SK-N-MC (cell line): Measurements from ENCODE around the gene GRPEL1.

Experiments
- DNase-seq: peaks from one replicate; pipeline ENCODE4 v3.0.0-alpha.2; 2011; ENCODE audit warnings: low read depth, low spot score
- H3K27ac ChIP-seq: fragments of 200-600 bp; sonication (generic); 2 replicates; pipeline ENCODE4 v1.5.1; 2016; ENCODE audit warnings: mixed run types
- H3K36me3 ChIP-seq: fragments of 200-600 bp; sonication (generic); 2 replicates; pipeline ENCODE4 v1.6.1; 2017; ENCODE audit warnings: antibody characterized with exemption, low read length, mixed read lengths; ENCODE audit not compliant: insufficient read depth
- H3K4me3 ChIP-seq: fragments of 200-600 bp; sonication (generic); 2 replicates; pipeline ENCODE4 v1.5.1; 2016
- H3K9ac ChIP-seq: fragments of 200-600 bp; sonication (generic); 2 replicates; pipeline ENCODE4 v1.8.0; 2017; ENCODE audit warnings: mixed run types, mixed read lengths; ENCODE audit not compliant: insufficient read length
- H3K9me3 ChIP-seq: fragments of 200-600 bp; sonication (generic); 2 replicates; pipeline ENCODE4 v1.6.1; 2017; ENCODE audit warnings: low read depth, mild to moderate bottlenecking, antibody characterized with exemption, low read length, moderate library complexity, mixed read lengths
- EZH2 ChIP-seq: fragments of 200-600 bp; sonication (generic); IDR thresholded peaks from one replicate; pipeline ENCODE4 v1.6.1; 2017; ENCODE audit warnings: antibody characterized with exemption
- FOXP2 ChIP-seq: optimal IDR thresholded peaks from 2 replicates; pipeline ENCODE3; 2011; ENCODE audit warnings: mild to moderate bottlenecking, moderate library complexity; ENCODE audit not compliant: insufficient read depth; ENCODE audit errors: extremely low read length, control extremely low read depth
- POLR2AphosphoS5 ChIP-seq: IDR thresholded peaks from 2 replicates; pipeline ENCODE4 v1.6.1; 2012; ENCODE audit warnings: mild to moderate bottlenecking, low read depth, low read length, borderline replicate concordance

GRPEL1 gene

DNA sequence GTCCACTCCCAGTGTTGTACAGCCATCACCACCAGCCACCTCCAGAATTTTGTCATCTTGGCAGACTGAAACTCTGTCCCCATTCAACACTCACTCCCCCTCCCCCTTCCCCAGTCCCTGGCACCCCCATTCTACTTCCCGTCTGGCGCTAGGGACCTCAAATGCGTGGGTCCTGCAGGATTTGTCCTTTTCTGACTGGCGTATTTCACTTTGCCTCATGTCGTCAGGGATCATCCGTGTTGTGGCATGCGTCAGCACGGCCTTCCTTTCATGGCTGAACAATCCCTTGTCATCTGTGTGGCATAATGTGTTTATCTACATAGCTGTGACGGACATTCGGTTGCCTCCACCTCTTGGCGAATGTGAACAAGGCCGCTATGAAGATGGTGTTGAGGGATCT lies 19.2 kb downstream of the GRPEL1 start:
- H3K4me3 ChIP-seq = no peak overlapping the region
- no peak for DNase-seq
- no peaks in the 10 kb centered on the region for H3K36me3 ChIP-seq
- no peak overlapping the region for H3K9ac ChIP-seq
- TF ChIP-seq EZH2 = no peak
- no peak for TF ChIP-seq FOXP2
- no peak for TF ChIP-seq POLR2AphosphoS5
- no peak overlapping the region for H3K27ac ChIP-seq
- no peaks in the 10 kb centered on the region for H3K9me3 ChIP-seq

DNA sequence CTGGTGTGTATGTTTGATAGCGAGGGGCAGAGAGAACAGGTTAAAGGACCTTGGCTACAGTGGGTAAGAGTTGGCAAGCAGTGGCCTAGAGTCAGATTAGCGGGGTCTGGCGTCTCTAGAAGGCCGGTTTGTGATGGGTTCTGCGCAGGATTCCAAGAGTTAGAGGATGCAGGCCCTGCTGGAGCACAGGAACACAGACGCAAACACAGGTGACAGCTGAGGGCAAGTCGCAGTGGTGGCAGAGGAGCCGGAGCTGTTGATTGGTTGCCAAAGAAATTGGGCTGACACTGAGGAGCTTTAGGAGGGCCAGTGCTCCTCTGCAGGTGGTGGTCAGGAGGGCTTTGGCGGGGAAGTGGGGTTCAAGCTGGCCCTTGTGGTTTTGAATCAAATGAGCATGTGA lies 20.9 kb downstream of the GRPEL1 start:
- H3K27ac ChIP-seq = no peak overlapping the region
- H3K9me3 ChIP-seq = no peaks in the 10 kb centered on the region
- H3K4me3 ChIP-seq = no peak overlapping the region
- no peak for DNase-seq
- TF ChIP-seq FOXP2 (no peak), EZH2 (no peak), POLR2AphosphoS5 (no peak)
- H3K9ac ChIP-seq = no peak overlapping the region
- no peaks in the 10 kb centered on the region for H3K36me3 ChIP-seq

DNA sequence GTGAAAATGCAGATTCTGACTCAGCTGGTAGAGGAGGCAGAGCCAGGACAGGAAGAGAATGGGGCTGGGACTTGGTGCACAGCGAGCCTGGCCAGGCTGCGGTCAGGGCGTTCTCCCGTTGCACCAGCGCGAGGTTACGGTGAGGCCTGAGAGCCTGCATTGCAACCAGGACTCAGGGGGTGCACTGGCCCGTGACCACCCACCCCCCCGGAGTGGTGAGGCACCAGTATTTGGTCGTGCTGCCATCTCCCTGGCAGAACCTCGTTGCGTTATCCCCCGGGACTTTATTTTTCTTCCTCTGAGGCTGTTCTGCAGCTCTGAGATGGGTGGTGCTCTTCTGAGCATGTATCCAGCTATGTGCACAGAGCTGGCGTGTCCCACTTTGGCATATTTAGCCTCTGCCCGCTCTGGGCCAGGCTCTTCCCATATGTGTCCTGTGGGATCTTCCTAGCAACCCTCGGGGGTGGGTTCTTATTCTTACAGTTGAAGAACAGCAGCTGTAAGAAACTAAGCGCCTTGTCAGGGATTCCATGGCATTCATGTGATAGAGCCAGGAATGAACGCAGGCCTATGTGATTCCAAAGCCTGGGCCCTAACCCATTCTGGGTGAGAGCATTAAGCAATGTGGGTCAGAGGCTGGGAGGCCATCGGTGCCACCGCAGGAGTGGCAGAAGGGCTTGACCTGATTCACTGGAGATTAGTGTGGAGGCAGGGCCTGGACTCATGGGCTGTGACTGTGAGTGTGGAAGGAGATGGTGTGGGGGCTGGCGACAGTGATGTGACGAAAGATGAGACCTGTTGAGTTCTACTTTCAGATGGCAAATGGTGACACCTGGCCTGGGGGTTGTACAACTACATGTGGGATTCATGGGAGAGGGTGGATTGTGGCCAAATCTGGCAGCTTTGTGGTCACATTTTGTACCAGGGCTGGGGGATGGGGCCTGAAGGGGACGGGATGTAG lies 21.6 kb downstream of the GRPEL1 start:
- TF ChIP-seq FOXP2 (no peak), EZH2 (no peak), POLR2AphosphoS5 (no peak)

DNA sequence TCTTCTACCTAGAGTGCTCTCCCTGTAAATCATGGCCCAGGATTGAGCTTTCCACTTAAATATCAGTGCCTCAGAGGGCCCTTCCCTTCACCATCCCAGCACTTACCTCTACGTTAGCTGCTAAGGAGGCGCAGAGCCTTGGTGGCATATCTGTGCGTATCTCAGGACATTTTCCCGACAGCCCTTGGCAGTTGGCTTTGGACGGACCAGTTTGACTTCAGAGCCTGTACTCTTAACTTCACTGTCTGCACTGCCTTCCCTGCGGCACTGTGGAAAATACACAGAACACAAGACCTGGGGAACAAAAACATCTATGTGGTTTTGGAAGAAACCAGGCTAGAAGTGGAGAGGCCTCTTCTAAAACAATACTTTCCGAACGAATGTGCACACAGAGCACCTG lies 22.3 kb downstream of the GRPEL1 start:
- Histone ChIP-seq H3K36me3 (no peaks in the 10 kb centered on the region), H3K4me3 (no peak overlapping the region), H3K9me3 (no peaks in the 10 kb centered on the region), H3K27ac (no peak overlapping the region), H3K9ac (no peak overlapping the region)
- DNase-seq = no peak
- TF ChIP-seq EZH2 = no peak
- TF ChIP-seq FOXP2 = no peak
- no peak for TF ChIP-seq POLR2AphosphoS5

More for the DNA sequence above, 21.6 kb downstream of the GRPEL1 start:
- no peak for DNase-seq
- H3K36me3 ChIP-seq = no peaks in the 10 kb centered on the region
- no peak overlapping the region for H3K4me3 ChIP-seq
- no peaks in the 10 kb centered on the region for H3K9me3 ChIP-seq
- no peak overlapping the region for H3K27ac ChIP-seq
- H3K9ac ChIP-seq = no peak overlapping the region

DNA sequence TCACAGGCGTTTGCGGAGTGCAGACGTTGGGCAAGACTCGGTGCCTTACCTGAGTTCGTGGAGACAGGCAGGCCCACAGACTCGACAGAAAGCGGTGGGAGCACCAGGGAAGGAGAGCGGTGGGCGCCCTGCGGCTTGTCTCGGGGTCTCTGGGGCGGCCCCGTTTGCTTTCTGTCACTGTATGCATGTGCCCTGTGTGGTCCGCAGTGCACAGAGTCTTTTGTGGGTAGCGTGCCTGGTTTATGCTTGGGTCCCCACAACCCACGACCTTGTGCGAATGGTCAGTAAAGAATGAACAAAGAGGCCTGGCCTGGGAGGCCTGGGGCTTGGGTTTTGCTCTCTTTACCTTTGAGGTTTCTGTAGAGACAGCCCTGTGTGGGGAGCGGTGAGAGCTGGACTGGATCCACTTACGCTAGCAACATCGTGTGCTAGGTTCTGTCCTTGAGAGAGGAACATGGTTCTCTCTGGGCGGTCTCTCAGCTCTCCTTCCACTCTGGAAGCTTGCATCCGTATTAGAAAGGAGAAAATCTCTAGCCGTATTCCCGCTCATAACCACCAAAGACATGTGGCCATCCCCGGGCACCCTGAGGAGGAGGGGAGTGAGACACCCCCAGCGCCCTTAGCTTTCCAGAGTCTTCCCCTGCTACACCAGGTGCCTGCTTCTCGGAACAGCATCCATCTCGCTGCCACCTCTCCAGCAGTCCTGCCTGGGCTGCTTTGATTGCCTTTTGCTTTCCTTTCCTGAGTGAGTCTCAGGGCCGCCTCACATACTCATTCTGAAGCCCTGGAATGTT lies 23.5 kb downstream of the GRPEL1 start:
- Histone ChIP-seq H3K4me3 (peak overlapping the region; percentile 80), H3K9me3 (no peaks in the 10 kb centered on the region), H3K9ac (peak overlapping the region; percentile 79), H3K36me3 (no peaks in the 10 kb centered on the region), H3K27ac (no peak overlapping the region)
- no peak for DNase-seq
- TF ChIP-seq POLR2AphosphoS5 = no peak
- no peak for TF ChIP-seq FOXP2

DNA sequence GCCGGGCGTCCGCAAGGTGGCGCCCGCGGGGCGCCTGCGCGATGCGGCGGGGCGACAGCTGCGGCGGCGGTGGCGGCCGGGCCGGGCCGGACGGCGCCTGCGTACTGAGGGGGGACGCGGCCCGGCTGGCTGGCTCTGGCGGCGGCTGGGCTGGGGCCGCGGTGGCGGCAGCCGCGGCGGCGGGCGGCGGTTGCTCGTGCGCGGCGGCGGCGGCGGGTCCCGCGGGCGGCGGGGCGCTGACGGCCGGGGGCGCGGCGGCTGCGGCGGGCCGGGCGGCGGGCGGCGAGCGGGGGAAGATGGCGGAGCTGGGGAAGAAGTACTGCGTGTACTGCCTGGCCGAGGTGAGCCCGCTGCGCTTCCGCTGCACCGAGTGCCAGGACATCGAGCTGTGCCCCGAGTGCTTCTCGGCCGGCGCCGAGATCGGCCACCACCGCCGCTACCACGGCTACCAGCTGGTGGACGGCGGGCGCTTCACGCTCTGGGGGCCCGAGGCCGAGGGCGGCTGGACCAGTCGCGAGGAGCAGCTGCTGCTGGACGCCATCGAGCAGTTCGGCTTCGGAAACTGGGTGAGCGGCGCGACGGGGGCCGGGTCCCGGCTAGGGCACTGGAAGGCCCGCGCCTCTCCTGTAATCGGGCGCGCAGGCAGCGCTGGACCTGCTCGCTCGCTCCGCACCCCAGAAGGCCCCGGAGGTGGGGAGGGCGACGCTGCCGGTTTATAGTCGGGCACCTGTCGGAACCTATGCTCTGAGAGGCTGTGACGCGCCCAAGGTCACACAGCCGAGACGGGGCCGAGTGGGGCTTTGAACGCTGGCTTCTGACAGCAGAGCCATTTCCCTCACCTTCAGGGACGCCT lies 24.4 kb downstream of the GRPEL1 start, which contains the start of gene TADA2B:
Gene TADA2B, plus strand, starts transcription at position 89 of the 853 bp plus-strand sequence. Its CDS starts 208 bp downstream, at position 297.
- Histone ChIP-seq H3K9me3 (no peaks in the 10 kb centered on the region), H3K36me3 (no peaks in the 10 kb centered on the region), H3K9ac (peak within 1 kb of the TSS; percentile 79), H3K4me3 (peak within 1 kb of the TSS; percentile 80), H3K27ac (no peak within 1 kb of the TSS)
- DNase-seq = no peak
- TF ChIP-seq POLR2AphosphoS5 = no peak
- TF ChIP-seq EZH2 = no peak
- no peak for TF ChIP-seq FOXP2

DNA sequence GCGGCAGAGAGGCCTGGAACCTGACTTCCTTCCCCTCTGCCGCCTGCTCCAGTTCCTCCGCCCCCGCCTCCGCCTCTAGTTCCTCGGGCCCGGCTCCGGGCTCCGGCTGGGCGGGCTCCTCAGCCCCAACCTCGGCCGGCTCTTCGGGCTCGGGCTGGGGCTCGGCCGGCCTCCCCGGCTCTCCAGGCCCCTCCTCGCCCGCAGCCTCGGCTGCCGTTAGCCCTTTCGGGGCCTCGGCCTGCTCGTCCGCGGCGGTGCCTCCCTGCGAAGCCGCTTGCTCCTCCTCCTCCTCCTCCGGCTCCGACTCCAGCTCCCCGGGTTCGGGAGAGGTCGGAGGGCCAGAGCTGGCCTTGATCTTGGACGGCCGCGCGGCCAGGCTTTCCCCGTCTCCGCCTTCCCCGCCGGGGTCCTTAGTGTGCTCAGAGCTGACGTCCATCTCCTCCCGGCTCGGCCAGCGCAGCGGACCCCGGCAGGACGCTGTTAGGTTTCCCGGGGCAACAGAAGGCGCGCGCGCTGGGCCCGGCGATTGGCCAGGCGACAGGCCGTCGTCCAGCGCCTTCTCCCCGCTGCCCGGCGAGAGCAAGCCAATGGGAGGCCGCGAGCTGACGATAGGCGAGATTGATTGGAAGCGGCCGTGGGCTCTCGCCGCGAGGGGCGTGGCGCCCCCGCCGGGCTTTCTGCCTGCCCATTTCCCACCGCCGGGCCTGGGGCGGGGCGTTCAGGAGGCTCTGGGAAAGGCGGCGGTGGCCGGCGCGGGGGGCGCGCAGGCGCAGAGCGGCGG lies 25.2 kb downstream of the GRPEL1 start:
- Histone ChIP-seq H3K27ac (no peak overlapping the region), H3K9me3 (no peaks in the 10 kb centered on the region), H3K36me3 (no peaks in the 10 kb centered on the region), H3K9ac (no peak overlapping the region), H3K4me3 (peak overlapping the region; percentile 74)
- TF ChIP-seq FOXP2 = no peak
- TF ChIP-seq POLR2AphosphoS5 = no peak
- TF ChIP-seq EZH2 = no peak
- peak; percentile 1 for DNase-seq
